Measurements from ENCODE around the gene NES.

DNA sequence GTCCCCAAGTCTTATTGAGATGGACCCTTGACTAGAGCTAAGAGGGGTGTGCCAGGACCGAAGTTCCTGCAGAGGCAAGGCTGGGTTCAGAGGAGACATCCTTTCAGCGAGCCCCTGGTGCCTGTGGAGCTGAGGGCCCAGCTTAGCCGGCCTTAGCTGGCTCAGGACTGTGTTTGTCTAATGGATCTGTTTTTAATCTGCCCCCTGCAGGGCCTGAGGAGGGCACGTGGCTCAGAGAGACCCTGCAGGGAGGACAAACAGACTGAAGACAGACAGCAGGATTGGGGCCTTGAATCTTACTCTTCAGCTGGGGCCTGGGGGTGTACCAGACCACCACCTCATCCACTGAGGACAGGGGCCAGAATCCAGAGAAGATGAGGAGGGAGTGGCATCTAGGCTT lies 26.5 kb upstream of the NES start:
- TF ChIP-seq, protein P1, sequence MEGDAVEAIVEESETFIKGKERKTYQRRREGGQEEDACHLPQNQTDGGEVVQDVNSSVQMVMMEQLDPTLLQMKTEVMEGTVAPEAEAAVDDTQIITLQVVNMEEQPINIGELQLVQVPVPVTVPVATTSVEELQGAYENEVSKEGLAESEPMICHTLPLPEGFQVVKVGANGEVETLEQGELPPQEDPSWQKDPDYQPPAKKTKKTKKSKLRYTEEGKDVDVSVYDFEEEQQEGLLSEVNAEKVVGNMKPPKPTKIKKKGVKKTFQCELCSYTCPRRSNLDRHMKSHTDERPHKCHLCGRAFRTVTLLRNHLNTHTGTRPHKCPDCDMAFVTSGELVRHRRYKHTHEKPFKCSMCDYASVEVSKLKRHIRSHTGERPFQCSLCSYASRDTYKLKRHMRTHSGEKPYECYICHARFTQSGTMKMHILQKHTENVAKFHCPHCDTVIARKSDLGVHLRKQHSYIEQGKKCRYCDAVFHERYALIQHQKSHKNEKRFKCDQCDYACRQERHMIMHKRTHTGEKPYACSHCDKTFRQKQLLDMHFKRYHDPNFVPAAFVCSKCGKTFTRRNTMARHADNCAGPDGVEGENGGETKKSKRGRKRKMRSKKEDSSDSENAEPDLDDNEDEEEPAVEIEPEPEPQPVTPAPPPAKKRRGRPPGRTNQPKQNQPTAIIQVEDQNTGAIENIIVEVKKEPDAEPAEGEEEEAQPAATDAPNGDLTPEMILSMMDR (conservative IDR thresholded peaks at IDR 0.05) = no peak; the same call in 1 of the 2 replicates
- TF ChIP-seq EZH2 (IDR thresholded peaks at IDR 0.05; ENCODE audit: low read depth) = no peak

Data from PC-9 (cell line).